Osteoblast (primary cell): Measurements from ENCODE around the gene NR1D1. TPM values are rescaled to one million over a fixed set of nuclear protein-coding genes. Genes with fewer than 3 reads are reported as not detected.

Experiments
- DNase-seq: peaks from one replicate; pipeline ENCODE4 v3.0.0; 2011; ENCODE audit warnings: low spot score, mixed read lengths; ENCODE audit not compliant: insufficient read length; ENCODE audit errors: missing footprints
- H2AFZ ChIP-seq: 2 replicates; pipeline ENCODE4 v1.6.0; 2011; ENCODE audit warnings: mild to moderate bottlenecking, low read length
- H3K27ac ChIP-seq: 2 replicates; pipeline ENCODE4 v1.5.1; 2011; ENCODE audit warnings: mild to moderate bottlenecking, low read depth, low read length, moderate library complexity
- H3K27me3 ChIP-seq: 2 replicates; pipeline ENCODE4 v1.6.0; 2012; ENCODE audit warnings: mild to moderate bottlenecking, control low read depth, inconsistent platforms, low read length, moderate library complexity; ENCODE audit not compliant: insufficient read depth
- H3K36me3 ChIP-seq: 2 replicates; pipeline ENCODE4 v1.5.1; 2011; ENCODE audit warnings: mild to moderate bottlenecking, low read length, control low read depth, moderate library complexity; ENCODE audit not compliant: insufficient read depth
- H3K4me1 ChIP-seq: 2 replicates; pipeline ENCODE4 v1.5.1; 2011; ENCODE audit warnings: mild to moderate bottlenecking, low read length, control low read depth, moderate library complexity; ENCODE audit not compliant: insufficient read depth
- H3K4me2 ChIP-seq: 2 replicates; pipeline ENCODE4 v1.6.0; 2011; ENCODE audit warnings: mild to moderate bottlenecking, low read length; ENCODE audit not compliant: insufficient read depth
- H3K4me3 ChIP-seq: fragments of 200-600 bp; sonication (generic); 3 replicates; pipeline ENCODE4 v1.5.1; 2012; ENCODE audit warnings: mild to moderate bottlenecking, low read length, inconsistent platforms; ENCODE audit not compliant: insufficient read depth
- H3K79me2 ChIP-seq: 2 replicates; pipeline ENCODE4 v1.6.0; 2012; ENCODE audit warnings: mild to moderate bottlenecking, low read length, control low read depth, inconsistent platforms; ENCODE audit not compliant: insufficient read depth
- H3K9me3 ChIP-seq: 2 replicates; pipeline ENCODE4 v1.5.1; 2011; ENCODE audit warnings: low read depth, low read length, control low read depth
- H4K20me1 ChIP-seq: 2 replicates; pipeline ENCODE4 v1.6.0; 2012; ENCODE audit warnings: mild to moderate bottlenecking, low read length, control low read depth; ENCODE audit not compliant: insufficient read depth
- CTCF ChIP-seq: IDR thresholded peaks from 2 replicates; pipeline ENCODE4 v1.5.1; 2011; ENCODE audit warnings: mild to moderate bottlenecking, low read depth, low read length, moderate library complexity; ENCODE audit errors: extremely low read depth
- total RNA-seq: library from RNA; depleted of rRNA; stranded (reverse); fragments of >200 nt; gene quantifications from 2 replicates; pipeline ENCODE4 v1.2.3, GENCODE V29; 2012

The NR1D1 gene
- total RNA-seq, 1 donor, result 5.1 TPM

- peak overlapping the region; percentile 86 for H3K4me3 ChIP-seq
- peaks cover 28% of the 10 kb centered on the region for H3K79me2 ChIP-seq
- H3K9me3 ChIP-seq, result no peaks in the 10 kb centered on the region
- peaks cover 4% of the 10 kb centered on the region for H4K20me1 ChIP-seq
- DNase-seq, result peak; percentile 18
- peaks cover 28% of the 10 kb centered on the region for H3K4me1 ChIP-seq
- peak overlapping the region; percentile 96 for H3K27ac ChIP-seq
- H3K4me2 ChIP-seq, result peak overlapping the region; percentile 96
- H3K36me3 ChIP-seq, result peaks cover 7% of the 10 kb centered on the region
- no peak for TF ChIP-seq CTCF
- H3K27me3 ChIP-seq, result no peaks in the 10 kb centered on the region
- H2AFZ ChIP-seq, result no peak overlapping the region
Observed at GRCh38 chr17:40101367-40102210, 1.2 kb upstream of the NR1D1 start.

- peak overlapping the region; percentile 96 for H3K4me2 ChIP-seq
- H3K27ac ChIP-seq, result peak overlapping the region; percentile 96
- peak overlapping the region; percentile 67 for H2AFZ ChIP-seq
- H3K4me1 ChIP-seq, result peaks cover 28% of the 10 kb centered on the region
- no peak for TF ChIP-seq CTCF
- no peaks in the 10 kb centered on the region for H3K27me3 ChIP-seq
- peak overlapping the region; percentile 86 for H3K4me3 ChIP-seq
- H3K9me3 ChIP-seq, result no peaks in the 10 kb centered on the region
- H3K79me2 ChIP-seq, result peaks cover 29% of the 10 kb centered on the region
- H3K36me3 ChIP-seq, result peaks cover 15% of the 10 kb centered on the region
- H4K20me1 ChIP-seq, result peaks cover 4% of the 10 kb centered on the region
- DNase-seq, result peak; percentile 90
Observed at GRCh38 chr17:40100669-40101366, 429 bp upstream of the NR1D1 start.

- peak overlapping the region; percentile 96 for H3K4me2 ChIP-seq
- peak; percentile 46 for DNase-seq
Observed at GRCh38 chr17:40099619-40100418, 570 bp downstream of the NR1D1 start.

More at GRCh38 chr17:40099619-40100418, 570 bp downstream of the NR1D1 start:
- peak overlapping the region; percentile 96 for H3K27ac ChIP-seq
- H4K20me1 ChIP-seq, result peaks cover 4% of the 10 kb centered on the region
- peaks cover 22% of the 10 kb centered on the region for H3K36me3 ChIP-seq
- peaks cover 28% of the 10 kb centered on the region for H3K4me1 ChIP-seq
- H3K4me3 ChIP-seq, result peak overlapping the region; percentile 86
- H3K27me3 ChIP-seq, result no peaks in the 10 kb centered on the region
- H3K9me3 ChIP-seq, result no peaks in the 10 kb centered on the region
- H2AFZ ChIP-seq, result peak overlapping the region; percentile 78
- no peak for TF ChIP-seq CTCF
- H3K79me2 ChIP-seq, result peaks cover 29% of the 10 kb centered on the region
